Gastroesophageal sphincter (tissue), 3 donors: Measurements from ENCODE around the gene ATE1.

Experiments used
- CTCF ChIP-seq, 4 experiments: fragments of 200-600 bp in 2 of 4; fragments of 450-650 bp in 2 of 4; sonication (generic) in 1 of 4; IDR thresholded peaks; one replicate each; pipeline ENCODE4 v1.5.1; 2017 to 2019; ENCODE audit warnings: antibody characterized with exemption in 4 of 4, mild to moderate bottlenecking in 2 of 4, moderate library complexity in 2 of 4
- EP300 ChIP-seq: sonication (generic); formaldehyde crosslinking; IDR thresholded peaks from one replicate; pipeline ENCODE4 v1.6.1; 2017; ENCODE audit warnings: antibody characterized with exemption, mild to moderate bottlenecking
- POLR2A ChIP-seq, 2 donors: fragments of 450-650 bp; IDR thresholded peaks; one replicate each; pipeline ENCODE4 v1.6.1; 2017; ENCODE audit warnings: antibody characterized with exemption in 2 of 2, mild to moderate bottlenecking in 2 of 2, moderate library complexity in 1 of 2
- POLR2AphosphoS5 ChIP-seq: sonication (generic); formaldehyde crosslinking; IDR thresholded peaks from one replicate; pipeline ENCODE4 v1.6.1; 2017; ENCODE audit warnings: antibody characterized with exemption

- TF ChIP-seq CTCF (IDR thresholded peaks at IDR 0.05) (no peak), POLR2A (IDR thresholded peaks at IDR 0.05) (no peak), EP300 (no peak), POLR2AphosphoS5 (no peak)
Measured at GRCh38 chr10:121692626-121693025, 235.2 kb downstream of the ATE1 start.
